ENCODE data around the gene C16orf78.

C16orf78 gene

GRCh38 chr16:49419862-49420261 is 46.3 kb downstream of the C16orf78 start:
- no peak overlapping the region for H3K4me3 Mint-ChIP-seq
- no peaks in the 10 kb centered on the region for H3K4me1 Mint-ChIP-seq (ENCODE audit: low read depth)
- no peak overlapping the region for H3K27ac Mint-ChIP-seq
- no peaks in the 10 kb centered on the region for H3K27me3 Mint-ChIP-seq (ENCODE audit: low read depth)
- no peaks in the 10 kb centered on the region for H3K9me3 Mint-ChIP-seq
- no peaks in the 10 kb centered on the region for H3K36me3 Mint-ChIP-seq (ENCODE audit: low read depth)

GRCh38 chr16:49422896-49423295 is 49.3 kb downstream of the C16orf78 start:
- no peak overlapping the region for H3K27ac Mint-ChIP-seq

GRCh38 chr16:49424961-49425360 is 51.4 kb downstream of the C16orf78 start:
- no peak overlapping the region for H3K27ac Mint-ChIP-seq
- H3K9me3 Mint-ChIP-seq = peaks cover 12% of the 10 kb centered on the region
- no peaks in the 10 kb centered on the region for H3K4me1 Mint-ChIP-seq (ENCODE audit: low read depth)
- H3K4me3 Mint-ChIP-seq = no peak overlapping the region
- no peaks in the 10 kb centered on the region for H3K36me3 Mint-ChIP-seq (ENCODE audit: low read depth)
- H3K27me3 Mint-ChIP-seq (ENCODE audit: low read depth) = no peaks in the 10 kb centered on the region

More at GRCh38 chr16:49422896-49423295, 49.3 kb downstream of the C16orf78 start:
- no peaks in the 10 kb centered on the region for H3K9me3 Mint-ChIP-seq
- H3K4me1 Mint-ChIP-seq (ENCODE audit: low read depth) = no peaks in the 10 kb centered on the region
- H3K27me3 Mint-ChIP-seq (ENCODE audit: low read depth) = no peaks in the 10 kb centered on the region
- H3K4me3 Mint-ChIP-seq = no peak overlapping the region
- H3K36me3 Mint-ChIP-seq (ENCODE audit: low read depth) = no peaks in the 10 kb centered on the region

GRCh38 chr16:49427771-49428170 is 54.2 kb downstream of the C16orf78 start:
- Mint-ChIP-seq H3K27me3 (ENCODE audit: low read depth) (no peaks in the 10 kb centered on the region), H3K9me3 (peaks cover 13% of the 10 kb centered on the region), H3K4me1 (ENCODE audit: low read depth) (no peaks in the 10 kb centered on the region), H3K4me3 (no peak overlapping the region), H3K27ac (no peak overlapping the region), H3K36me3 (ENCODE audit: low read depth) (no peaks in the 10 kb centered on the region)

- no peak overlapping the region for H3K27ac Mint-ChIP-seq
- no peak overlapping the region for H3K4me3 Mint-ChIP-seq
- H3K9me3 Mint-ChIP-seq = peaks cover 13% of the 10 kb centered on the region
- H3K4me1 Mint-ChIP-seq (ENCODE audit: low read depth) = no peaks in the 10 kb centered on the region
- no peaks in the 10 kb centered on the region for H3K36me3 Mint-ChIP-seq (ENCODE audit: low read depth)
- no peaks in the 10 kb centered on the region for H3K27me3 Mint-ChIP-seq (ENCODE audit: low read depth)
Observed at GRCh38 chr16:49428808-49429207, 55.2 kb downstream of the C16orf78 start.

- H3K27ac Mint-ChIP-seq = no peak overlapping the region
- no peak overlapping the region for H3K4me3 Mint-ChIP-seq
- no peaks in the 10 kb centered on the region for H3K4me1 Mint-ChIP-seq (ENCODE audit: low read depth)
- H3K36me3 Mint-ChIP-seq (ENCODE audit: low read depth) = no peaks in the 10 kb centered on the region
- no peaks in the 10 kb centered on the region for H3K27me3 Mint-ChIP-seq (ENCODE audit: low read depth)
- peaks cover 13% of the 10 kb centered on the region for H3K9me3 Mint-ChIP-seq
Observed at GRCh38 chr16:49431040-49431439, 57.4 kb downstream of the C16orf78 start.

GRCh38 chr16:49431591-49432290 is 58.1 kb downstream of the C16orf78 start:
- Mint-ChIP-seq H3K36me3 (ENCODE audit: low read depth) (no peaks in the 10 kb centered on the region), H3K27me3 (ENCODE audit: low read depth) (peaks cover 4% of the 10 kb centered on the region), H3K27ac (no peak overlapping the region), H3K9me3 (peaks cover 13% of the 10 kb centered on the region), H3K4me1 (ENCODE audit: low read depth) (no peaks in the 10 kb centered on the region), H3K4me3 (no peak overlapping the region)

- H3K27me3 Mint-ChIP-seq (ENCODE audit: low read depth) = peaks cover 4% of the 10 kb centered on the region
- no peaks in the 10 kb centered on the region for H3K36me3 Mint-ChIP-seq (ENCODE audit: low read depth)
- no peaks in the 10 kb centered on the region for H3K4me1 Mint-ChIP-seq (ENCODE audit: low read depth)
- H3K27ac Mint-ChIP-seq = no peak overlapping the region
- peaks cover 3% of the 10 kb centered on the region for H3K9me3 Mint-ChIP-seq
- H3K4me3 Mint-ChIP-seq = no peak overlapping the region
Observed at GRCh38 chr16:49434733-49435132, 61.1 kb downstream of the C16orf78 start.

GRCh38 chr16:49436181-49436580 is 62.6 kb downstream of the C16orf78 start:
- Mint-ChIP-seq H3K27me3 (ENCODE audit: low read depth) (peaks cover 4% of the 10 kb centered on the region), H3K4me3 (no peak overlapping the region), H3K9me3 (no peaks in the 10 kb centered on the region), H3K4me1 (ENCODE audit: low read depth) (peaks cover 4% of the 10 kb centered on the region), H3K27ac (no peak overlapping the region), H3K36me3 (ENCODE audit: low read depth) (no peaks in the 10 kb centered on the region)

GRCh38 chr16:49437344-49437743 is 63.7 kb downstream of the C16orf78 start:
- Mint-ChIP-seq H3K9me3 (no peaks in the 10 kb centered on the region), H3K4me1 (ENCODE audit: low read depth) (peaks cover 10% of the 10 kb centered on the region), H3K27ac (no peak overlapping the region), H3K27me3 (ENCODE audit: low read depth) (peaks cover 4% of the 10 kb centered on the region), H3K4me3 (no peak overlapping the region), H3K36me3 (ENCODE audit: low read depth) (peaks cover 2% of the 10 kb centered on the region)

GRCh38 chr16:49439050-49439449 is 65.4 kb downstream of the C16orf78 start:
- Mint-ChIP-seq H3K4me3 (no peak overlapping the region), H3K36me3 (ENCODE audit: low read depth) (peaks cover 2% of the 10 kb centered on the region), H3K27ac (no peak overlapping the region), H3K27me3 (ENCODE audit: low read depth) (peaks cover 4% of the 10 kb centered on the region), H3K4me1 (ENCODE audit: low read depth) (peaks cover 12% of the 10 kb centered on the region), H3K9me3 (no peaks in the 10 kb centered on the region)

GRCh38 chr16:49439676-49440075 is 66.1 kb downstream of the C16orf78 start:
- no peaks in the 10 kb centered on the region for H3K9me3 Mint-ChIP-seq
- peaks cover 12% of the 10 kb centered on the region for H3K4me1 Mint-ChIP-seq (ENCODE audit: low read depth)
- H3K36me3 Mint-ChIP-seq (ENCODE audit: low read depth) = peaks cover 2% of the 10 kb centered on the region
- H3K27ac Mint-ChIP-seq = no peak overlapping the region
- H3K27me3 Mint-ChIP-seq (ENCODE audit: low read depth) = peaks cover 4% of the 10 kb centered on the region
- no peak overlapping the region for H3K4me3 Mint-ChIP-seq

GRCh38 chr16:49440156-49441065 is 66.8 kb downstream of the C16orf78 start:
- no peak overlapping the region for H3K4me3 Mint-ChIP-seq
- H3K27ac Mint-ChIP-seq = peak overlapping the region; percentile 34
- peaks cover 12% of the 10 kb centered on the region for H3K4me1 Mint-ChIP-seq (ENCODE audit: low read depth)
- H3K36me3 Mint-ChIP-seq (ENCODE audit: low read depth) = peaks cover 2% of the 10 kb centered on the region
- peaks cover 4% of the 10 kb centered on the region for H3K27me3 Mint-ChIP-seq (ENCODE audit: low read depth)
- no peaks in the 10 kb centered on the region for H3K9me3 Mint-ChIP-seq

GRCh38 chr16:49441366-49441780 is 67.8 kb downstream of the C16orf78 start:
- H3K4me3 Mint-ChIP-seq = peak overlapping the region; percentile 7

GRCh38 chr16:49442805-49443204 is 69.2 kb downstream of the C16orf78 start:
- H3K4me1 Mint-ChIP-seq (ENCODE audit: low read depth) = peaks cover 12% of the 10 kb centered on the region
- H3K27ac Mint-ChIP-seq = no peak overlapping the region
- no peak overlapping the region for H3K4me3 Mint-ChIP-seq
- peaks cover 2% of the 10 kb centered on the region for H3K36me3 Mint-ChIP-seq (ENCODE audit: low read depth)
- H3K9me3 Mint-ChIP-seq = no peaks in the 10 kb centered on the region
- no peaks in the 10 kb centered on the region for H3K27me3 Mint-ChIP-seq (ENCODE audit: low read depth)

More at GRCh38 chr16:49441366-49441780, 67.8 kb downstream of the C16orf78 start:
- peaks cover 2% of the 10 kb centered on the region for H3K36me3 Mint-ChIP-seq (ENCODE audit: low read depth)
- peaks cover 4% of the 10 kb centered on the region for H3K27me3 Mint-ChIP-seq (ENCODE audit: low read depth)
- peaks cover 12% of the 10 kb centered on the region for H3K4me1 Mint-ChIP-seq (ENCODE audit: low read depth)
- H3K9me3 Mint-ChIP-seq = no peaks in the 10 kb centered on the region
- H3K27ac Mint-ChIP-seq = peak overlapping the region; percentile 38
